Testis (tissue), 2 donors: ENCODE results near the gene JCAD.

Experiments used
- CTCF ChIP-seq, 3 experiments: fragments of 450-650 bp in 2 of 3; fragments of 200-600 bp in 1 of 3; sonication (generic) in 1 of 3; IDR thresholded peaks; one replicate each; pipeline ENCODE4 v1.5.1; 2016 to 2019; ENCODE audit warnings: antibody characterized with exemption in 3 of 3, mild to moderate bottlenecking in 2 of 3, moderate library complexity in 1 of 3
- POLR2A ChIP-seq: fragments of 450-650 bp; IDR thresholded peaks from one replicate; pipeline ENCODE4 v1.6.1; 2017; ENCODE audit warnings: antibody characterized with exemption, mild to moderate bottlenecking, moderate library complexity

- TF ChIP-seq CTCF (IDR thresholded peaks at IDR 0.05), result no peak
- no peak for TF ChIP-seq POLR2A
Observed at GRCh38 chr10:30045961-30046360, 13.4 kb downstream of the JCAD start.
